ENCODE data around the gene SMG9. TPM values are rescaled to one million over a fixed set of nuclear protein-coding genes. Genes with fewer than 3 reads are reported as not detected.

SMG9 gene
- total and polyA plus RNA-seq, 2 of the 13 experiments (the other 11 are each of a cell fraction or from before 2014, with no cell fraction given): 16.1 to 18.7 TPM

- TF ChIP-seq MED1 (CRISPR knock-in tag; IDR thresholded peaks at IDR 0.05) (peak; percentile 50; the same call in 1 of the 2 replicates), NCOA2 (CRISPR knock-in tag; IDR thresholded peaks at IDR 0.05) (peak; percentile 29; the same call in 1 of the 2 replicates), YEATS2 (CRISPR knock-in tag; IDR thresholded peaks at IDR 0.05; ENCODE audit: borderline replicate concordance) (peak; percentile 74; the same call in 1 of the 2 replicates), ZNF770 (CRISPR knock-in tag; IDR thresholded peaks at IDR 0.05) (no peak), FIP1L1 (IDR thresholded peaks at IDR 0.05; ENCODE audit: borderline replicate concordance, insufficient read depth, low read depth, low read length) (0 out of 2 replicates have a peak, but pooled peaks have one; percentile 29), ZNF713 (CRISPR knock-in tag; IDR thresholded peaks at IDR 0.05) (0 out of 2 replicates have a peak, but pooled peaks have one; percentile 65), ZNF605 (CRISPR knock-in tag; IDR thresholded peaks at IDR 0.05) (no peak), ZSCAN21 (CRISPR knock-in tag; IDR thresholded peaks at IDR 0.05; ENCODE audit: borderline replicate concordance) (peak; percentile 57; the same call in 1 of the 2 replicates), SOX6 (IDR thresholded peaks at IDR 0.05) (no peak), SOX6 (CRISPR knock-in tag; IDR thresholded peaks at IDR 0.05) (peak; percentile 46; the same call in 1 of the 2 replicates), TAF15 (IDR thresholded peaks at IDR 0.05; ENCODE audit: low read depth, low read length, poor library complexity, severe bottlenecking) (no peak), STAG1 (CRISPR knock-in tag; IDR thresholded peaks at IDR 0.05) (no peak), ISL2 (CRISPR knock-in tag; IDR thresholded peaks at IDR 0.05) (peak; percentile 24; the same call in 1 of the 2 replicates), KMT2A (CRISPR knock-in tag; IDR thresholded peaks at IDR 0.05) (peak; percentile 56; the same call in 1 of the 2 replicates), NFKB2 (CRISPR knock-in tag; IDR thresholded peaks at IDR 0.05; ENCODE audit: borderline replicate concordance) (peak; percentile 71; the same call in 1 of the 2 replicates), ZNF547 (CRISPR knock-in tag; IDR thresholded peaks at IDR 0.05) (peak; percentile 43; the same call in 1 of the 2 replicates), STAT5B (CRISPR knock-in tag; IDR thresholded peaks at IDR 0.05) (0 out of 2 replicates have a peak, but pooled peaks have one; percentile 59), CEBPB (IDR thresholded peaks at IDR 0.05; ENCODE audit: borderline replicate concordance, low read depth, low read length) (no peak), ZNF7 (CRISPR knock-in tag; IDR thresholded peaks at IDR 0.05) (no peak; the same call in 1 of the 2 replicates), IRX3 (CRISPR knock-in tag; IDR thresholded peaks at IDR 0.05; ENCODE audit: borderline replicate concordance, low read depth) (no peak), ZFP36L1 (CRISPR knock-in tag; IDR thresholded peaks at IDR 0.05) (no peak), NFYC (CRISPR knock-in tag; IDR thresholded peaks at IDR 0.05) (peak; percentile 72), CAMTA2 (CRISPR knock-in tag; IDR thresholded peaks at IDR 0.05; ENCODE audit: borderline replicate concordance) (peak; percentile 69; the same call in 1 of the 2 replicates), KLF11 (CRISPR knock-in tag; IDR thresholded peaks at IDR 0.05) (0 out of 2 replicates have a peak, but pooled peaks have one; percentile 30), SOX13 (IDR thresholded peaks at IDR 0.05) (no peak), SOX13 (CRISPR knock-in tag; conservative IDR thresholded peaks at IDR 0.05 in 1 of 2, IDR thresholded peaks at IDR 0.05 in 1 of 2) (peak in 1 of 2 experiments; percentile 28; a peak in 2 of 4 replicates), ZNF441 (CRISPR knock-in tag; IDR thresholded peaks at IDR 0.05; ENCODE audit: borderline replicate concordance) (no peak; the same call in 1 of the 2 replicates), ZNF674 (CRISPR knock-in tag; IDR thresholded peaks at IDR 0.05; ENCODE audit: low read depth) (no peak), NRL (CRISPR knock-in tag; IDR thresholded peaks at IDR 0.05; ENCODE audit: borderline replicate concordance) (peak; percentile 8), ZNF331 (CRISPR knock-in tag; IDR thresholded peaks at IDR 0.05) (peak; percentile 16; the same call in 1 of the 2 replicates)
Observed at GRCh38 chr19:43754503-43755255, at the start of gene SMG9 (continued).

Data from HepG2 (cell line).